ENCODE measurements around the gene ASH1L. TPM values are rescaled to one million over a fixed set of nuclear protein-coding genes. Genes with fewer than 3 reads are reported as not detected.

The ASH1L gene
- total RNA-seq, 1 experiment from 2014 or later, result 29.3 TPM

DNA sequence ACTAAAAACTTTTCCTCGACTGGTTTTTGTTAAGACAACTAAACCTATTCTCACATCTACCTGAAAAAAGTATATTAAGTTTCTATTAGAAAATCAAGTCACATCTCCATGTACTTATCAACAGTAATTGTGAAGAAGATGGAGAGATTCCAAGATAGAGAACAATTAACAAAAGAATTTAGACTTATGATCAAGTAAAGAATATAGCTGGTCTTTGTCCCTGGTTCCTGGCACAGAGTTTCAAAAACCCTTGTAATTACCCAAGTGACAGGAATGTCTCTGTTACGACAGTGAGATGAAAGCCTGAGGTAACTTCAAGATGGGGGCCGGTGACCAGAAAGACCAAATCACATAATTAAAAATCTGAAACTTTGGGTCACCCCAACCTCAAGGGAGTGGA is 91.6 kb downstream of the ASH1L start:
- DNase-seq (ENCODE audit: low spot score) (no peak), ATAC-seq (no peak)
- CTCF ChIA-PET, result no interaction called here
- Mint-ChIP-seq H3K9me3 (peaks cover 24% of the 10 kb centered on the region), H3K27ac (no peak overlapping the region), H3K4me3 (no peak overlapping the region), H3K36me3 (peaks cover 43% of the 10 kb centered on the region), H3K4me1 (no peaks in the 10 kb centered on the region), H3K27me3 (ENCODE audit: low read depth) (no peaks in the 10 kb centered on the region)
- TF ChIP-seq GABPB1 (CRISPR knock-in tag; IDR thresholded peaks at IDR 0.05), result no peak
- TF ChIP-seq, protein P1, sequence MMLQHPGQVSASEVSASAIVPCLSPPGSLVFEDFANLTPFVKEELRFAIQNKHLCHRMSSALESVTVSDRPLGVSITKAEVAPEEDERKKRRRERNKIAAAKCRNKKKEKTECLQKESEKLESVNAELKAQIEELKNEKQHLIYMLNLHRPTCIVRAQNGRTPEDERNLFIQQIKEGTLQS (CRISPR knock-in tag; conservative IDR thresholded peaks at IDR 0.05), result no peak
- TF ChIP-seq ZNF423 (CRISPR knock-in tag; IDR thresholded peaks at IDR 0.05), result no peak
- TF ChIP-seq CBFB (CRISPR knock-in tag; IDR thresholded peaks at IDR 0.05; ENCODE audit: low read depth), result no peak
- no peak for TF ChIP-seq NFATC4 (CRISPR knock-in tag; IDR thresholded peaks at IDR 0.05)
- TF ChIP-seq ESRRA (CRISPR knock-in tag; IDR thresholded peaks at IDR 0.05; ENCODE audit: borderline replicate concordance), result no peak
- TF ChIP-seq GTF2I (CRISPR knock-in tag; conservative IDR thresholded peaks at IDR 0.05), result no peak
- TF ChIP-seq, protein P2, sequence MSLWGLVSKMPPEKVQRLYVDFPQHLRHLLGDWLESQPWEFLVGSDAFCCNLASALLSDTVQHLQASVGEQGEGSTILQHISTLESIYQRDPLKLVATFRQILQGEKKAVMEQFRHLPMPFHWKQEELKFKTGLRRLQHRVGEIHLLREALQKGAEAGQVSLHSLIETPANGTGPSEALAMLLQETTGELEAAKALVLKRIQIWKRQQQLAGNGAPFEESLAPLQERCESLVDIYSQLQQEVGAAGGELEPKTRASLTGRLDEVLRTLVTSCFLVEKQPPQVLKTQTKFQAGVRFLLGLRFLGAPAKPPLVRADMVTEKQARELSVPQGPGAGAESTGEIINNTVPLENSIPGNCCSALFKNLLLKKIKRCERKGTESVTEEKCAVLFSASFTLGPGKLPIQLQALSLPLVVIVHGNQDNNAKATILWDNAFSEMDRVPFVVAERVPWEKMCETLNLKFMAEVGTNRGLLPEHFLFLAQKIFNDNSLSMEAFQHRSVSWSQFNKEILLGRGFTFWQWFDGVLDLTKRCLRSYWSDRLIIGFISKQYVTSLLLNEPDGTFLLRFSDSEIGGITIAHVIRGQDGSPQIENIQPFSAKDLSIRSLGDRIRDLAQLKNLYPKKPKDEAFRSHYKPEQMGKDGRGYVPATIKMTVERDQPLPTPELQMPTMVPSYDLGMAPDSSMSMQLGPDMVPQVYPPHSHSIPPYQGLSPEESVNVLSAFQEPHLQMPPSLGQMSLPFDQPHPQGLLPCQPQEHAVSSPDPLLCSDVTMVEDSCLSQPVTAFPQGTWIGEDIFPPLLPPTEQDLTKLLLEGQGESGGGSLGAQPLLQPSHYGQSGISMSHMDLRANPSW (CRISPR knock-in tag; conservative IDR thresholded peaks at IDR 0.05; ENCODE audit: low read depth), result no peak
- TF ChIP-seq, protein P3, sequence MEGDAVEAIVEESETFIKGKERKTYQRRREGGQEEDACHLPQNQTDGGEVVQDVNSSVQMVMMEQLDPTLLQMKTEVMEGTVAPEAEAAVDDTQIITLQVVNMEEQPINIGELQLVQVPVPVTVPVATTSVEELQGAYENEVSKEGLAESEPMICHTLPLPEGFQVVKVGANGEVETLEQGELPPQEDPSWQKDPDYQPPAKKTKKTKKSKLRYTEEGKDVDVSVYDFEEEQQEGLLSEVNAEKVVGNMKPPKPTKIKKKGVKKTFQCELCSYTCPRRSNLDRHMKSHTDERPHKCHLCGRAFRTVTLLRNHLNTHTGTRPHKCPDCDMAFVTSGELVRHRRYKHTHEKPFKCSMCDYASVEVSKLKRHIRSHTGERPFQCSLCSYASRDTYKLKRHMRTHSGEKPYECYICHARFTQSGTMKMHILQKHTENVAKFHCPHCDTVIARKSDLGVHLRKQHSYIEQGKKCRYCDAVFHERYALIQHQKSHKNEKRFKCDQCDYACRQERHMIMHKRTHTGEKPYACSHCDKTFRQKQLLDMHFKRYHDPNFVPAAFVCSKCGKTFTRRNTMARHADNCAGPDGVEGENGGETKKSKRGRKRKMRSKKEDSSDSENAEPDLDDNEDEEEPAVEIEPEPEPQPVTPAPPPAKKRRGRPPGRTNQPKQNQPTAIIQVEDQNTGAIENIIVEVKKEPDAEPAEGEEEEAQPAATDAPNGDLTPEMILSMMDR (IDR thresholded peaks at IDR 0.05), result no peak
- no peak for TF ChIP-seq ZNF232 (CRISPR knock-in tag; IDR thresholded peaks at IDR 0.05)
- TF ChIP-seq TCF7 (CRISPR knock-in tag; IDR thresholded peaks at IDR 0.05; ENCODE audit: low read depth), result no peak
- TF ChIP-seq, protein P4, sequence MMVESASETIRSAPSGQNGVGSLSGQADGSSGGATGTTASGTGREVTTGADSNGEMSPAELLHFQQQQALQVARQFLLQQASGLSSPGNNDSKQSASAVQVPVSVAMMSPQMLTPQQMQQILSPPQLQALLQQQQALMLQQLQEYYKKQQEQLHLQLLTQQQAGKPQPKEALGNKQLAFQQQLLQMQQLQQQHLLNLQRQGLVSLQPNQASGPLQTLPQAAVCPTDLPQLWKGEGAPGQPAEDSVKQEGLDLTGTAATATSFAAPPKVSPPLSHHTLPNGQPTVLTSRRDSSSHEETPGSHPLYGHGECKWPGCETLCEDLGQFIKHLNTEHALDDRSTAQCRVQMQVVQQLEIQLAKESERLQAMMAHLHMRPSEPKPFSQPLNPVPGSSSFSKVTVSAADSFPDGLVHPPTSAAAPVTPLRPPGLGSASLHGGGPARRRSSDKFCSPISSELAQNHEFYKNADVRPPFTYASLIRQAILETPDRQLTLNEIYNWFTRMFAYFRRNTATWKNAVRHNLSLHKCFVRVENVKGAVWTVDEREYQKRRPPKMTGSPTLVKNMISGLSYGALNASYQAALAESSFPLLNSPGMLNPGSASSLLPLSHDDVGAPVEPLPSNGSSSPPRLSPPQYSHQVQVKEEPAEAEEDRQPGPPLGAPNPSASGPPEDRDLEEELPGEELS (CRISPR knock-in tag; IDR thresholded peaks at IDR 0.05), result no peak
- TF ChIP-seq, protein P5, sequence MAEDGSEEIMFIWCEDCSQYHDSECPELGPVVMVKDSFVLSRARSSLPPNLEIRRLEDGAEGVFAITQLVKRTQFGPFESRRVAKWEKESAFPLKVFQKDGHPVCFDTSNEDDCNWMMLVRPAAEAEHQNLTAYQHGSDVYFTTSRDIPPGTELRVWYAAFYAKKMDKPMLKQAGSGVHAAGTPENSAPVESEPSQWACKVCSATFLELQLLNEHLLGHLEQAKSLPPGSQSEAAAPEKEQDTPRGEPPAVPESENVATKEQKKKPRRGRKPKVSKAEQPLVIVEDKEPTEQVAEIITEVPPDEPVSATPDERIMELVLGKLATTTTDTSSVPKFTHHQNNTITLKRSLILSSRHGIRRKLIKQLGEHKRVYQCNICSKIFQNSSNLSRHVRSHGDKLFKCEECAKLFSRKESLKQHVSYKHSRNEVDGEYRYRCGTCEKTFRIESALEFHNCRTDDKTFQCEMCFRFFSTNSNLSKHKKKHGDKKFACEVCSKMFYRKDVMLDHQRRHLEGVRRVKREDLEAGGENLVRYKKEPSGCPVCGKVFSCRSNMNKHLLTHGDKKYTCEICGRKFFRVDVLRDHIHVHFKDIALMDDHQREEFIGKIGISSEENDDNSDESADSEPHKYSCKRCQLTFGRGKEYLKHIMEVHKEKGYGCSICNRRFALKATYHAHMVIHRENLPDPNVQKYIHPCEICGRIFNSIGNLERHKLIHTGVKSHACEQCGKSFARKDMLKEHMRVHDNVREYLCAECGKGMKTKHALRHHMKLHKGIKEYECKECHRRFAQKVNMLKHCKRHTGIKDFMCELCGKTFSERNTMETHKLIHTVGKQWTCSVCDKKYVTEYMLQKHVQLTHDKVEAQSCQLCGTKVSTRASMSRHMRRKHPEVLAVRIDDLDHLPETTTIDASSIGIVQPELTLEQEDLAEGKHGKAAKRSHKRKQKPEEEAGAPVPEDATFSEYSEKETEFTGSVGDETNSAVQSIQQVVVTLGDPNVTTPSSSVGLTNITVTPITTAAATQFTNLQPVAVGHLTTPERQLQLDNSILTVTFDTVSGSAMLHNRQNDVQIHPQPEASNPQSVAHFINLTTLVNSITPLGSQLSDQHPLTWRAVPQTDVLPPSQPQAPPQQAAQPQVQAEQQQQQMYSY (CRISPR knock-in tag; IDR thresholded peaks at IDR 0.05), result no peak
- TF ChIP-seq, protein P6, sequence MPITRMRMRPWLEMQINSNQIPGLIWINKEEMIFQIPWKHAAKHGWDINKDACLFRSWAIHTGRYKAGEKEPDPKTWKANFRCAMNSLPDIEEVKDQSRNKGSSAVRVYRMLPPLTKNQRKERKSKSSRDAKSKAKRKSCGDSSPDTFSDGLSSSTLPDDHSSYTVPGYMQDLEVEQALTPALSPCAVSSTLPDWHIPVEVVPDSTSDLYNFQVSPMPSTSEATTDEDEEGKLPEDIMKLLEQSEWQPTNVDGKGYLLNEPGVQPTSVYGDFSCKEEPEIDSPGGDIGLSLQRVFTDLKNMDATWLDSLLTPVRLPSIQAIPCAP (CRISPR knock-in tag; IDR thresholded peaks at IDR 0.05), result no peak
- TF ChIP-seq RORB (CRISPR knock-in tag; IDR thresholded peaks at IDR 0.05), result no peak
- TF ChIP-seq TP53 (CRISPR knock-in tag; IDR thresholded peaks at IDR 0.05), result no peak
- no peak for TF ChIP-seq FOXK1 (CRISPR knock-in tag; IDR thresholded peaks at IDR 0.05)
- no peak for TF ChIP-seq IRF2 (CRISPR knock-in tag; IDR thresholded peaks at IDR 0.05; ENCODE audit: borderline replicate concordance, low read depth)
- TF ChIP-seq, protein P7, sequence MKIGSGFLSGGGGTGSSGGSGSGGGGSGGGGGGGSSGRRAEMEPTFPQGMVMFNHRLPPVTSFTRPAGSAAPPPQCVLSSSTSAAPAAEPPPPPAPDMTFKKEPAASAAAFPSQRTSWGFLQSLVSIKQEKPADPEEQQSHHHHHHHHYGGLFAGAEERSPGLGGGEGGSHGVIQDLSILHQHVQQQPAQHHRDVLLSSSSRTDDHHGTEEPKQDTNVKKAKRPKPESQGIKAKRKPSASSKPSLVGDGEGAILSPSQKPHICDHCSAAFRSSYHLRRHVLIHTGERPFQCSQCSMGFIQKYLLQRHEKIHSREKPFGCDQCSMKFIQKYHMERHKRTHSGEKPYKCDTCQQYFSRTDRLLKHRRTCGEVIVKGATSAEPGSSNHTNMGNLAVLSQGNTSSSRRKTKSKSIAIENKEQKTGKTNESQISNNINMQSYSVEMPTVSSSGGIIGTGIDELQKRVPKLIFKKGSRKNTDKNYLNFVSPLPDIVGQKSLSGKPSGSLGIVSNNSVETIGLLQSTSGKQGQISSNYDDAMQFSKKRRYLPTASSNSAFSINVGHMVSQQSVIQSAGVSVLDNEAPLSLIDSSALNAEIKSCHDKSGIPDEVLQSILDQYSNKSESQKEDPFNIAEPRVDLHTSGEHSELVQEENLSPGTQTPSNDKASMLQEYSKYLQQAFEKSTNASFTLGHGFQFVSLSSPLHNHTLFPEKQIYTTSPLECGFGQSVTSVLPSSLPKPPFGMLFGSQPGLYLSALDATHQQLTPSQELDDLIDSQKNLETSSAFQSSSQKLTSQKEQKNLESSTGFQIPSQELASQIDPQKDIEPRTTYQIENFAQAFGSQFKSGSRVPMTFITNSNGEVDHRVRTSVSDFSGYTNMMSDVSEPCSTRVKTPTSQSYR (CRISPR knock-in tag; IDR thresholded peaks at IDR 0.05), result no peak
- POLR2A ChIA-PET, result no interaction called here

Data from WTC11 (cell line).